Measurements from ENCODE around the gene HES4.

Gene HES4

GRCh38 chr1:1038694-1039093 is 38.8 kb upstream of the HES4 start:
- H3K9ac ChIP-seq (ENCODE audit: low read length), result no peak overlapping the region
- H4K20me1 ChIP-seq (ENCODE audit: insufficient read depth, low read length), result no peaks in the 10 kb centered on the region
- H3K79me2 ChIP-seq (ENCODE audit: low read length), result no peaks in the 10 kb centered on the region
- no peak overlapping the region for H2AFZ ChIP-seq (ENCODE audit: low read length)
- H3K27me3 ChIP-seq (replicated peaks; ENCODE audit: insufficient read depth, low read length), result peaks cover 80% of the 10 kb centered on the region
- H3K4me3 ChIP-seq (ENCODE audit: low read length), result no peak overlapping the region
- H3K9me2 ChIP-seq (replicated peaks; ENCODE audit: insufficient read depth, low read length), result no peaks in the 10 kb centered on the region
- H3K36me3 ChIP-seq (replicated peaks; ENCODE audit: insufficient read depth, low read length), result no peaks in the 10 kb centered on the region
- H3K27ac ChIP-seq (ENCODE audit: low read length), result no peak overlapping the region
- no peak overlapping the region for H3K4me2 ChIP-seq (ENCODE audit: low read depth, low read length)
- TF ChIP-seq CTCF (IDR thresholded peaks at IDR 0.05; ENCODE audit: low read length) (no peak), EZH2 (optimal IDR thresholded peaks at IDR 0.05; ENCODE audit: low read depth, low read length) (no peak), EZH2phosphoT487 (IDR thresholded peaks at IDR 0.05; ENCODE audit: low read length) (no peak)
- no peak for DNase-seq
- no peaks in the 10 kb centered on the region for H3F3A ChIP-seq (ENCODE audit: insufficient read depth, low read length)
- H3K4me1 ChIP-seq (ENCODE audit: low read length), result no peaks in the 10 kb centered on the region
- H3K9me3 ChIP-seq (replicated peaks; ENCODE audit: insufficient read depth, low read length), result no peaks in the 10 kb centered on the region

GRCh38 chr1:1037366-1038327 is 37.8 kb upstream of the HES4 start:
- no peak overlapping the region for H2AFZ ChIP-seq (ENCODE audit: low read length)
- TF ChIP-seq CTCF (IDR thresholded peaks at IDR 0.05; ENCODE audit: low read length) (no peak), EZH2phosphoT487 (IDR thresholded peaks at IDR 0.05; ENCODE audit: low read length) (no peak), EZH2 (optimal IDR thresholded peaks at IDR 0.05; ENCODE audit: low read depth, low read length) (no peak)
- peak; percentile 21 for DNase-seq
- no peak overlapping the region for H3K4me2 ChIP-seq (ENCODE audit: low read depth, low read length)
- H3K4me3 ChIP-seq (ENCODE audit: low read length), result no peak overlapping the region
- H3K4me1 ChIP-seq (ENCODE audit: low read length), result no peaks in the 10 kb centered on the region
- no peaks in the 10 kb centered on the region for H3K79me2 ChIP-seq (ENCODE audit: low read length)
- no peaks in the 10 kb centered on the region for H3F3A ChIP-seq (ENCODE audit: insufficient read depth, low read length)
- no peaks in the 10 kb centered on the region for H4K20me1 ChIP-seq (ENCODE audit: insufficient read depth, low read length)
- no peaks in the 10 kb centered on the region for H3K9me3 ChIP-seq (replicated peaks; ENCODE audit: insufficient read depth, low read length)
- H3K9me2 ChIP-seq (replicated peaks; ENCODE audit: insufficient read depth, low read length), result no peaks in the 10 kb centered on the region
- no peak overlapping the region for H3K9ac ChIP-seq (ENCODE audit: low read length)
- H3K36me3 ChIP-seq (replicated peaks; ENCODE audit: insufficient read depth, low read length), result no peaks in the 10 kb centered on the region
- H3K27ac ChIP-seq (ENCODE audit: low read length), result no peak overlapping the region
- peaks cover 72% of the 10 kb centered on the region for H3K27me3 ChIP-seq (replicated peaks; ENCODE audit: insufficient read depth, low read length)

GRCh38 chr1:1035291-1035943 is 35.5 kb upstream of the HES4 start:
- no peaks in the 10 kb centered on the region for H3K79me2 ChIP-seq (ENCODE audit: low read length)
- H3K4me1 ChIP-seq (ENCODE audit: low read length), result no peaks in the 10 kb centered on the region
- no peak for DNase-seq
- H3K27ac ChIP-seq (ENCODE audit: low read length), result no peak overlapping the region
- H3K4me2 ChIP-seq (ENCODE audit: low read depth, low read length), result no peak overlapping the region
- H4K20me1 ChIP-seq (ENCODE audit: insufficient read depth, low read length), result no peaks in the 10 kb centered on the region
- H3K9me2 ChIP-seq (replicated peaks; ENCODE audit: insufficient read depth, low read length), result no peaks in the 10 kb centered on the region
- no peak overlapping the region for H3K9ac ChIP-seq (ENCODE audit: low read length)
- H3K4me3 ChIP-seq (ENCODE audit: low read length), result no peak overlapping the region
- TF ChIP-seq EZH2 (optimal IDR thresholded peaks at IDR 0.05; ENCODE audit: low read depth, low read length) (no peak), EZH2phosphoT487 (IDR thresholded peaks at IDR 0.05; ENCODE audit: low read length) (no peak), CTCF (IDR thresholded peaks at IDR 0.05; ENCODE audit: low read length) (no peak)
- no peak overlapping the region for H2AFZ ChIP-seq (ENCODE audit: low read length)
- H3K36me3 ChIP-seq (replicated peaks; ENCODE audit: insufficient read depth, low read length), result no peaks in the 10 kb centered on the region
- no peaks in the 10 kb centered on the region for H3K9me3 ChIP-seq (replicated peaks; ENCODE audit: insufficient read depth, low read length)
- H3K27me3 ChIP-seq (replicated peaks; ENCODE audit: insufficient read depth, low read length), result peaks cover 85% of the 10 kb centered on the region
- H3F3A ChIP-seq (ENCODE audit: insufficient read depth, low read length), result no peaks in the 10 kb centered on the region

Measured in MM.1S (cell line).